Measurements from ENCODE around the gene GAL.

GAL gene

DNA sequence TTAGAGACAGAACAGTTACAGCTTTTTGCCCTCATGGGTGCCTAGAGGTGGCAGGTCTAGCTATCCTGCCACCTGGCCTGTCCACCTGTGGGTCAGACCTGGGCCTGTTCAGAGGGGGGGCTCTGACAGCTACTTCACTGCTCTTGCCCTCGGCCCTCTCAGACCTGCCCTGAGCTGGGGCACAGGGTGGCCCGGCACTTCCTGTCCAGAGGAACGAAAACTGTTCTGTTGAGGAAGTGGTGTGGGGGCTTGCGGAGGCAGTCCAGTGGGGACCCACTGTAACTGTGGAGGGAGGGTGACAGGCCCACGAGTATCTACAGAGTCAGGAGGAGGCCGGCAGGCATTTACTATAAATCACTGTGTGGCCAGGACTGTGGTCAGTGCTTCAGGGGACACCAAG, 50.8 kb downstream of the GAL start:
- no peaks in the 10 kb centered on the region for H3K79me2 ChIP-seq (ENCODE audit: insufficient read depth, low read depth)
- TF ChIP-seq, protein P1, sequence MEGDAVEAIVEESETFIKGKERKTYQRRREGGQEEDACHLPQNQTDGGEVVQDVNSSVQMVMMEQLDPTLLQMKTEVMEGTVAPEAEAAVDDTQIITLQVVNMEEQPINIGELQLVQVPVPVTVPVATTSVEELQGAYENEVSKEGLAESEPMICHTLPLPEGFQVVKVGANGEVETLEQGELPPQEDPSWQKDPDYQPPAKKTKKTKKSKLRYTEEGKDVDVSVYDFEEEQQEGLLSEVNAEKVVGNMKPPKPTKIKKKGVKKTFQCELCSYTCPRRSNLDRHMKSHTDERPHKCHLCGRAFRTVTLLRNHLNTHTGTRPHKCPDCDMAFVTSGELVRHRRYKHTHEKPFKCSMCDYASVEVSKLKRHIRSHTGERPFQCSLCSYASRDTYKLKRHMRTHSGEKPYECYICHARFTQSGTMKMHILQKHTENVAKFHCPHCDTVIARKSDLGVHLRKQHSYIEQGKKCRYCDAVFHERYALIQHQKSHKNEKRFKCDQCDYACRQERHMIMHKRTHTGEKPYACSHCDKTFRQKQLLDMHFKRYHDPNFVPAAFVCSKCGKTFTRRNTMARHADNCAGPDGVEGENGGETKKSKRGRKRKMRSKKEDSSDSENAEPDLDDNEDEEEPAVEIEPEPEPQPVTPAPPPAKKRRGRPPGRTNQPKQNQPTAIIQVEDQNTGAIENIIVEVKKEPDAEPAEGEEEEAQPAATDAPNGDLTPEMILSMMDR (conservative IDR thresholded peaks at IDR 0.05; ENCODE audit: low read depth, low read length), result no peak
- H4K20me1 ChIP-seq (ENCODE audit: insufficient read depth), result no peaks in the 10 kb centered on the region

DNA sequence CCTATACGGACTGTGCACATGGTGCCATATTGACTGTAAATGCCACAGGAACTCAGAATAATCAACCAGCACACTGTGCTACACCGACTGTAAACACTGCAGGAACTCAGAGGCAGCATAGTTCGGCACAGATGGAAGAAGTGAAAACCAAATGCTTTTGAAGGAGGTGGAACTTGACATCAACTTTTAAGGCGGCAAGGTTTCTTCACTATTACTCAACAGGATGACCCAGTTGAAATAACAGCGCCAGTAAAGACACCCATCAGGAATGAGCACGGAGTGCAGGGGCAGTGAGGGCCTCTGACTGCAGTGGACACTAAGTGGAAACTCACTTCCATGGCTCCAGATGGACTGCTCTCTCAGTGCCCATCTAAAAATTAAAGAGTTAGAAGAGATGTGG, 51.3 kb downstream of the GAL start:
- H4K20me1 ChIP-seq (ENCODE audit: insufficient read depth), result no peaks in the 10 kb centered on the region
- H3K9ac ChIP-seq, result no peak overlapping the region
- no peak overlapping the region for H2AFZ ChIP-seq (ENCODE audit: low read depth)
- H3K27me3 ChIP-seq (ENCODE audit: insufficient read depth, low read depth), result no peaks in the 10 kb centered on the region
- no peak overlapping the region for H3K27ac ChIP-seq
- H3K4me1 ChIP-seq (ENCODE audit: low read depth, poor library complexity, severe bottlenecking), result no peaks in the 10 kb centered on the region
- no peak overlapping the region for H3K4me3 ChIP-seq (IDR thresholded peaks at IDR 0.05; ENCODE audit: insufficient read depth, low read depth, low read length)
- no peaks in the 10 kb centered on the region for H3K36me3 ChIP-seq (ENCODE audit: insufficient read depth)
- H3K4me2 ChIP-seq, result no peak overlapping the region
- TF ChIP-seq, protein P1 (conservative IDR thresholded peaks at IDR 0.05; ENCODE audit: low read depth, low read length), result no peak
- H3K79me2 ChIP-seq (ENCODE audit: insufficient read depth, low read depth), result no peaks in the 10 kb centered on the region

More for the DNA sequence above, 50.8 kb downstream of the GAL start:
- H2AFZ ChIP-seq (ENCODE audit: low read depth), result no peak overlapping the region
- no peak overlapping the region for H3K4me2 ChIP-seq
- H3K4me3 ChIP-seq (IDR thresholded peaks at IDR 0.05; ENCODE audit: insufficient read depth, low read depth, low read length), result no peak overlapping the region
- no peaks in the 10 kb centered on the region for H3K27me3 ChIP-seq (ENCODE audit: insufficient read depth, low read depth)
- no peak overlapping the region for H3K27ac ChIP-seq
- H3K4me1 ChIP-seq (ENCODE audit: low read depth, poor library complexity, severe bottlenecking), result no peaks in the 10 kb centered on the region
- no peaks in the 10 kb centered on the region for H3K36me3 ChIP-seq (ENCODE audit: insufficient read depth)
- H3K9ac ChIP-seq, result no peak overlapping the region

Data from KMS-11 (cell line).